Measurements from ENCODE around the gene WRNIP1. TPM values are rescaled to one million over a fixed set of nuclear protein-coding genes. Genes with fewer than 3 reads are reported as not detected.
A peak's percentile ranks its signal among the peaks of the same experiment; 100 is the strongest.

Gene WRNIP1
- polyA plus RNA-seq (ENCODE audit: insufficient read length in 4 of 4), result 10 to 100 TPM; 47.9 to 62.3 (median 56.9) TPM

- peak; percentile 94 to 99 (median 96) for DNase-seq (ENCODE audit: low read depth in 4 of 4, low spot score in 3 of 4)
Observed at GRCh38 chr6:2765166-2765895, at the start of gene WRNIP1. WRNIP1 (plus strand) TSS chr6:2765393; CDS start chr6:2765623, 230 bp downstream.

GRCh38 chr6:2715737-2716136 is 49.5 kb upstream of the WRNIP1 start:
- DNase-seq (ENCODE audit: low read depth in 4 of 4, low spot score in 3 of 4), result no peak

- DNase-seq (ENCODE audit: low read depth in 4 of 4, low spot score in 3 of 4), result no peak
Observed at GRCh38 chr6:2716936-2717700, 48.1 kb upstream of the WRNIP1 start.

- DNase-seq (ENCODE audit: low read depth in 4 of 4, low spot score in 3 of 4), result no peak
Observed at GRCh38 chr6:2718334-2719092, 46.7 kb upstream of the WRNIP1 start.

- no peak for DNase-seq (ENCODE audit: low read depth in 4 of 4, low spot score in 3 of 4)
Observed at GRCh38 chr6:2719093-2719455, 46.1 kb upstream of the WRNIP1 start.

GRCh38 chr6:2721219-2721618 is 44.0 kb upstream of the WRNIP1 start:
- no peak for DNase-seq (ENCODE audit: low read depth in 4 of 4, low spot score in 3 of 4)

GRCh38 chr6:2725364-2725988 is 39.7 kb upstream of the WRNIP1 start:
- DNase-seq (ENCODE audit: low read depth in 4 of 4, low spot score in 3 of 4), result no peak

GRCh38 chr6:2725999-2726567 is 39.1 kb upstream of the WRNIP1 start:
- DNase-seq (ENCODE audit: low read depth in 4 of 4, low spot score in 3 of 4), result no peak

- no peak for DNase-seq (ENCODE audit: low read depth in 4 of 4, low spot score in 3 of 4)
Observed at GRCh38 chr6:2729921-2730320, 35.3 kb upstream of the WRNIP1 start.

- DNase-seq (ENCODE audit: low read depth in 4 of 4, low spot score in 3 of 4), result no peak
Observed at GRCh38 chr6:2730353-2731107, 34.7 kb upstream of the WRNIP1 start.

- no peak for DNase-seq (ENCODE audit: low read depth in 4 of 4, low spot score in 3 of 4)
Observed at GRCh38 chr6:2731281-2731909, 33.8 kb upstream of the WRNIP1 start.

GRCh38 chr6:2732503-2733089 is 32.6 kb upstream of the WRNIP1 start:
- no peak for DNase-seq (ENCODE audit: low read depth in 4 of 4, low spot score in 3 of 4)

- DNase-seq (ENCODE audit: low read depth in 4 of 4, low spot score in 3 of 4), result no peak
Observed at GRCh38 chr6:2733324-2733723, 31.9 kb upstream of the WRNIP1 start.

GRCh38 chr6:2733736-2734480 is 31.3 kb upstream of the WRNIP1 start:
- no peak for DNase-seq (ENCODE audit: low read depth in 4 of 4, low spot score in 3 of 4)

GRCh38 chr6:2734488-2735166 is 30.6 kb upstream of the WRNIP1 start:
- no peak for DNase-seq (ENCODE audit: low read depth in 4 of 4, low spot score in 3 of 4)

- DNase-seq (ENCODE audit: low read depth in 4 of 4, low spot score in 3 of 4), result no peak
Observed at GRCh38 chr6:2737885-2738284, 27.3 kb upstream of the WRNIP1 start.

- peak in 2 of 4 donors; percentile 48 to 51 for DNase-seq (ENCODE audit: low read depth in 4 of 4, low spot score in 3 of 4)
Observed at GRCh38 chr6:2738373-2738979, 26.7 kb upstream of the WRNIP1 start.
